ENCODE measurements around the gene HOMER1. TPM values are rescaled to one million over a fixed set of nuclear protein-coding genes. Genes with fewer than 3 reads are reported as not detected.

HOMER1 gene
- total RNA-seq, 1 experiment from 2014 or later = 9.1 TPM

GRCh38 chr5:79484731-79485130 lies 29.2 kb downstream of the HOMER1 start:
- Histone ChIP-seq H3K4me2 (ENCODE audit: low read length) (no peak overlapping the region), H3K27me3 (ENCODE audit: low read length) (no peaks in the 10 kb centered on the region), H2AFZ (ENCODE audit: low read length) (no peak overlapping the region), H3K4me3 (ENCODE audit: low read length) (no peak overlapping the region), H3K27ac (ENCODE audit: low read length) (no peak overlapping the region), H3K9me3 (ENCODE audit: low read length) (no peaks in the 10 kb centered on the region), H3K9me2 (replicated peaks; ENCODE audit: low read length) (no peaks in the 10 kb centered on the region), H3F3A (ENCODE audit: low read length, unreplicated experiment) (no peaks in the 10 kb centered on the region), H3K36me3 (ENCODE audit: low read depth, low read length) (no peaks in the 10 kb centered on the region), H3K4me1 (ENCODE audit: insufficient read depth, low read length) (peaks cover 7% of the 10 kb centered on the region), H4K20me1 (ENCODE audit: low read length) (no peaks in the 10 kb centered on the region), H3K9ac (ENCODE audit: low read length) (no peak overlapping the region), H3K79me2 (ENCODE audit: low read length) (0 out of 2 replicates have a peak, but pooled peaks cover 4% of the 10 kb centered on the region)
- CTCF ChIA-PET = no interaction called here
- DNase-seq (no peak), ATAC-seq (no peak)
- POLR2A ChIA-PET (ENCODE audit: unreplicated experiment) = no interaction called here
- TF ChIP-seq EZH2phosphoT487 (IDR thresholded peaks at IDR 0.05; ENCODE audit: borderline replicate concordance, low read length) = no peak
- intact Hi-C loops (cut with micrococcal nuclease) = no loop called here
- no TSS peak for BruUV-seq (replicated peaks)

GRCh38 chr5:79481574-79481973 lies 32.4 kb downstream of the HOMER1 start:
- intact Hi-C loops (cut with micrococcal nuclease) = no loop called here
- Histone ChIP-seq H3K79me2 (ENCODE audit: low read length) (0 out of 2 replicates have a peak, but pooled peaks cover 10% of the 10 kb centered on the region), H3K36me3 (ENCODE audit: low read depth, low read length) (no peaks in the 10 kb centered on the region), H3K9me3 (ENCODE audit: low read length) (no peaks in the 10 kb centered on the region), H2AFZ (ENCODE audit: low read length) (no peak overlapping the region), H3K9ac (ENCODE audit: low read length) (no peak overlapping the region), H4K20me1 (ENCODE audit: low read length) (no peaks in the 10 kb centered on the region), H3K4me3 (ENCODE audit: low read length) (no peak overlapping the region), H3K4me1 (ENCODE audit: insufficient read depth, low read length) (peaks cover 6% of the 10 kb centered on the region; the same call in 1 of the 2 replicates), H3K27me3 (ENCODE audit: low read length) (no peaks in the 10 kb centered on the region), H3K27ac (ENCODE audit: low read length) (no peak overlapping the region), H3F3A (ENCODE audit: low read length, unreplicated experiment) (no peaks in the 10 kb centered on the region), H3K9me2 (replicated peaks; ENCODE audit: low read length) (no peaks in the 10 kb centered on the region), H3K4me2 (ENCODE audit: low read length) (no peak overlapping the region)
- ChIA-PET CTCF (no interaction called here), POLR2A (ENCODE audit: unreplicated experiment) (no interaction called here)
- DNase-seq (no peak), ATAC-seq (no peak)
- TF ChIP-seq EZH2 (IDR thresholded peaks at IDR 0.05; ENCODE audit: low read length, unreplicated experiment) = no peak
- TF ChIP-seq CTCF (conservative IDR thresholded peaks at IDR 0.05; ENCODE audit: low read depth, low read length) = no peak
- TF ChIP-seq EZH2phosphoT487 (IDR thresholded peaks at IDR 0.05; ENCODE audit: borderline replicate concordance, low read length) = no peak
- BruUV-seq (replicated peaks) = no TSS peak

- Histone ChIP-seq H3K4me3 (ENCODE audit: low read length) (no peak overlapping the region), H4K20me1 (ENCODE audit: low read length) (no peaks in the 10 kb centered on the region), H2AFZ (ENCODE audit: low read length) (no peak overlapping the region), H3F3A (ENCODE audit: low read length, unreplicated experiment) (no peaks in the 10 kb centered on the region), H3K9me2 (replicated peaks; ENCODE audit: low read length) (no peaks in the 10 kb centered on the region), H3K9ac (ENCODE audit: low read length) (no peak overlapping the region), H3K27ac (ENCODE audit: low read length) (no peak overlapping the region), H3K27me3 (ENCODE audit: low read length) (no peaks in the 10 kb centered on the region), H3K4me2 (ENCODE audit: low read length) (no peak overlapping the region), H3K79me2 (ENCODE audit: low read length) (0 out of 2 replicates have a peak, but pooled peaks cover 10% of the 10 kb centered on the region), H3K4me1 (ENCODE audit: insufficient read depth, low read length) (peaks cover 6% of the 10 kb centered on the region; the same call in 1 of the 2 replicates), H3K9me3 (ENCODE audit: low read length) (no peaks in the 10 kb centered on the region), H3K36me3 (ENCODE audit: low read depth, low read length) (no peaks in the 10 kb centered on the region)
- no TSS peak for BruUV-seq (replicated peaks)
- ChIA-PET CTCF (no interaction called here), POLR2A (ENCODE audit: unreplicated experiment) (no interaction called here)
- TF ChIP-seq CTCF (conservative IDR thresholded peaks at IDR 0.05; ENCODE audit: low read depth, low read length) (no peak), EZH2phosphoT487 (IDR thresholded peaks at IDR 0.05; ENCODE audit: borderline replicate concordance, low read length) (no peak), EZH2 (IDR thresholded peaks at IDR 0.05; ENCODE audit: low read length, unreplicated experiment) (no peak)
- ATAC-seq = no peak
- intact Hi-C loops (cut with micrococcal nuclease) = no loop called here
- DNase-seq = no peak
Measured at GRCh38 chr5:79480991-79481390, 32.9 kb downstream of the HOMER1 start.
